Gastrocnemius medialis (tissue), 4 donors: ENCODE data around the gene SUPT3H.

Experiments
- CTCF ChIP-seq, 5 experiments: fragments of 450-650 bp in 3 of 5; fragments of 200-600 bp in 2 of 5; sonication (generic) in 2 of 5; IDR thresholded peaks in 4 of 5; conservative IDR thresholded peaks in 1 of 5; 1 replicate in 4 of 5; 2 replicates in 1 of 5; pipeline ENCODE4 v1.5.1; 2016 to 2019; ENCODE audit warnings: antibody characterized with exemption in 5 of 5, mild to moderate bottlenecking in 3 of 5, moderate library complexity in 3 of 5
- POLR2A ChIP-seq, 2 donors: fragments of 450-650 bp; IDR thresholded peaks; one replicate each; pipeline ENCODE4 v1.6.1; 2017; ENCODE audit warnings: antibody characterized with exemption in 2 of 2, mild to moderate bottlenecking in 2 of 2, moderate library complexity in 2 of 2

- no peak for TF ChIP-seq CTCF (IDR thresholded peaks at IDR 0.05 in 4 of 5, conservative IDR thresholded peaks at IDR 0.05 in 1 of 5)
- no peak for TF ChIP-seq POLR2A (IDR thresholded peaks at IDR 0.05)
Measured at GRCh38 chr6:44892579-44892978, 485.2 kb downstream of the SUPT3H start.
